ENCODE measurements around the gene NCK2. TPM values are rescaled to one million over a fixed set of nuclear protein-coding genes. Genes with fewer than 3 reads are reported as not detected.
"Not testable (repeated sequence)": the region's sequence is repeated elsewhere in the genome, so short reads cannot be mapped to it uniquely, and the experiment has no call there.

Gene NCK2
- total and polyA plus RNA-seq, 7 experiments from 2014 or later, result 30.8 to 134 (median 105) TPM

- Mint-ChIP-seq H3K4me1 (peaks cover 72 to 100% (median 95%) of the 10 kb centered on the region in 7 donors), H3K27ac (peak overlapping the region; percentile 80 to 99 (median 95)), H3K27me3 (no peaks in the 10 kb centered on the region), H3K4me3 (peak overlapping the region; percentile 53 to 99 (median 80)), H3K9me3 (peaks cover 0 to 5% (median 0%) of the 10 kb centered on the region in 11 donors), H3K36me3 (peaks cover 8 to 60% (median 39%) of the 10 kb centered on the region in 5 donors)
- no peaks in the 10 kb centered on the region for H3K27me3 ChIP-seq (ENCODE audit: control insufficient read depth in 2 of 2, insufficient read depth in 2 of 2, low read length in 2 of 2)
- intact Hi-C loops (cut with micrococcal nuclease), result loop anchor here (1.0 to 10.0 kb wide), 5 partner anchors 8 to 420 kb away; partner anchors contain the start of gene C2orf49 (in 1 of the 2)
- H3K9me3 ChIP-seq (ENCODE audit: control insufficient read depth in 2 of 3, low read length in 3 of 3), result no peaks in the 10 kb centered on the region
- DNase-seq (no peak), ATAC-seq (no peak)
- peaks cover 0 to 6% (median 0%) of the 10 kb centered on the region in 3 experiments for H3K36me3 ChIP-seq (ENCODE audit: control insufficient read depth in 2 of 3, insufficient read depth in 3 of 3, low read length in 3 of 3)
- ChIA-PET POLR2A (interaction anchor here (0.8 to 5.9 kb wide), 15 partner anchors 8 to 406 kb away, joined by 3 to 41 read pairs (median 5); partner anchors contain the start of gene NCK2), CTCF (interaction anchor here (0.8 to 1.9 kb wide), 5 partner anchors 8 to 28 kb away, joined by 3 to 6 read pairs (median 4); no protein-coding TSS in a partner anchor)
- peaks cover 92 to 94% of the 10 kb centered on the region in 2 donors for H3K4me1 ChIP-seq (ENCODE audit: control insufficient read depth in 2 of 2, insufficient read depth in 2 of 2, low read length in 2 of 2)
- H3K4me3 ChIP-seq (ENCODE audit: low read length), result peak overlapping the region; percentile 43
- H3K27ac ChIP-seq (ENCODE audit: low read depth, low read length), result peak overlapping the region; percentile 81
Measured at GRCh38 chr2:105754994-105755393, 10.3 kb downstream of the NCK2 start.

- Mint-ChIP-seq H3K36me3 (peaks cover 7 to 52% (median 32%) of the 10 kb centered on the region in 5 donors), H3K27ac (peak overlapping the region; percentile 80 to 99 (median 95)), H3K27me3 (no peaks in the 10 kb centered on the region), H3K4me1 (peaks cover 73 to 100% (median 95%) of the 10 kb centered on the region in 7 donors), H3K4me3 (peak overlapping the region; percentile 1 to 99 (median 80)), H3K9me3 (peaks cover 0 to 4% (median 0%) of the 10 kb centered on the region in 11 donors)
- H3K4me3 ChIP-seq (ENCODE audit: low read length), result peak overlapping the region; percentile 43
- H3K27me3 ChIP-seq (ENCODE audit: control insufficient read depth in 2 of 2, insufficient read depth in 2 of 2, low read length in 2 of 2), result no peaks in the 10 kb centered on the region
- H3K9me3 ChIP-seq (ENCODE audit: control insufficient read depth in 2 of 3, low read length in 3 of 3), result no peaks in the 10 kb centered on the region
- CTCF ChIA-PET, result interaction anchor here (0.5 to 1.9 kb wide), 8 partner anchors 9 to 179 kb away, joined by 3 to 5 read pairs (median 4); no protein-coding TSS in a partner anchor
- DNase-seq (peak in 6 of 9 donors; percentile 64 to 85 (median 77)), ATAC-seq (peak; percentile 87)
- peak overlapping the region; percentile 81 for H3K27ac ChIP-seq (ENCODE audit: low read depth, low read length)
- intact Hi-C loops (cut with micrococcal nuclease), result loop anchor here (2.0 to 10.0 kb wide), 3 partner anchors 17 to 421 kb away; partner anchors contain the start of gene C2orf49 (in 1 of the 2)
- peaks cover 92 to 94% of the 10 kb centered on the region in 2 donors for H3K4me1 ChIP-seq (ENCODE audit: control insufficient read depth in 2 of 2, insufficient read depth in 2 of 2, low read length in 2 of 2)
- POLR2A ChIA-PET, result interaction anchor here (0.6 to 5.9 kb wide), 12 partner anchors 9 to 349 kb away, joined by 3 to 41 read pairs (median 5); no protein-coding TSS in a partner anchor
- peaks cover 0 to 6% (median 0%) of the 10 kb centered on the region in 3 experiments for H3K36me3 ChIP-seq (ENCODE audit: control insufficient read depth in 2 of 3, insufficient read depth in 3 of 3, low read length in 3 of 3)
Measured at GRCh38 chr2:105755895-105756294, 11.2 kb downstream of the NCK2 start.

GRCh38 chr2:105756435-105756834, 11.7 kb downstream of the NCK2 start:
- peak overlapping the region; percentile 30 to 99 (median 80) for H3K4me3 Mint-ChIP-seq
- peaks cover 2 to 47% (median 29%) of the 10 kb centered on the region in 5 donors for H3K36me3 Mint-ChIP-seq
- Histone ChIP-seq H3K4me1 (ENCODE audit: control insufficient read depth in 2 of 2, insufficient read depth in 2 of 2, low read length in 2 of 2) (peaks cover 91 to 95% of the 10 kb centered on the region in 2 donors), H3K4me3 (ENCODE audit: low read length) (peak overlapping the region; percentile 2), H3K27me3 (ENCODE audit: control insufficient read depth in 2 of 2, insufficient read depth in 2 of 2, low read length in 2 of 2) (no peaks in the 10 kb centered on the region), H3K27ac (ENCODE audit: low read depth, low read length) (peak overlapping the region; percentile 81), H3K9me3 (ENCODE audit: control insufficient read depth in 2 of 3, low read length in 3 of 3) (no peaks in the 10 kb centered on the region), H3K36me3 (ENCODE audit: control insufficient read depth in 2 of 3, insufficient read depth in 3 of 3, low read length in 3 of 3) (peaks cover 0 to 3% (median 0%) of the 10 kb centered on the region in 3 experiments)
- peaks cover 73 to 100% (median 94%) of the 10 kb centered on the region in 7 donors for H3K4me1 Mint-ChIP-seq
- H3K27me3 Mint-ChIP-seq, result no peaks in the 10 kb centered on the region
- H3K9me3 Mint-ChIP-seq, result peaks cover 0 to under 1% (median 0%) of the 10 kb centered on the region in 11 donors
- intact Hi-C loops (cut with micrococcal nuclease), result loop anchor here (2.0 to 10.0 kb wide), 2 partner anchors 20 to 422 kb away; partner anchors contain the start of gene C2orf49 (in 1 of the 2)
- peak overlapping the region; percentile 80 to 99 (median 95) for H3K27ac Mint-ChIP-seq
- ChIA-PET POLR2A (interaction anchor here (0.6 to 5.9 kb wide), 9 partner anchors 10 to 350 kb away, joined by 3 to 41 read pairs (median 5); no protein-coding TSS in a partner anchor), CTCF (interaction anchor here (0.5 to 1.7 kb wide), 6 partner anchors 10 to 179 kb away, joined by 3 to 5 read pairs (median 4); no protein-coding TSS in a partner anchor)
- ATAC-seq, result no peak
- no peak for DNase-seq

- POLR2A ChIA-PET, result interaction anchor here (1.1 to 5.9 kb wide), 5 partner anchors 10 to 26 kb away, joined by 3 to 41 read pairs (median 9); no protein-coding TSS in a partner anchor
- intact Hi-C loops (cut with micrococcal nuclease), result loop anchor here (2.0 to 10.0 kb wide), 2 partner anchors 20 to 422 kb away; partner anchors contain the start of gene C2orf49 (in 1 of the 2)
Measured at GRCh38 chr2:105756865-105757264, 12.2 kb downstream of the NCK2 start.

GRCh38 chr2:105757433-105757832, 12.7 kb downstream of the NCK2 start:
- Mint-ChIP-seq H3K36me3 (peaks cover 0 to 43% (median 24%) of the 10 kb centered on the region in 5 donors), H3K4me1 (peaks cover 76 to 100% (median 94%) of the 10 kb centered on the region in 7 donors), H3K27ac (peak overlapping the region; percentile 80 to 99 (median 95)), H3K9me3 (no peaks in the 10 kb centered on the region), H3K4me3 (peak overlapping the region; percentile 24 to 99 (median 61)), H3K27me3 (no peaks in the 10 kb centered on the region)
- ChIA-PET POLR2A (interaction anchor here (0.7 to 5.9 kb wide), 7 partner anchors 11 to 252 kb away, joined by 3 to 41 read pairs (median 5); no protein-coding TSS in a partner anchor), CTCF (interaction anchor here (0.6 to 1.1 kb wide), 3 partner anchors 8 to 181 kb away, joined by 3 read pairs; no protein-coding TSS in a partner anchor)
- Histone ChIP-seq H3K9me3 (ENCODE audit: control insufficient read depth in 2 of 3, low read length in 3 of 3) (no peaks in the 10 kb centered on the region), H3K36me3 (ENCODE audit: control insufficient read depth in 2 of 3, insufficient read depth in 3 of 3, low read length in 3 of 3) (no peaks in the 10 kb centered on the region), H3K27ac (ENCODE audit: low read depth, low read length) (peak overlapping the region; percentile 81), H3K4me3 (ENCODE audit: low read length) (no peak overlapping the region), H3K4me1 (ENCODE audit: control insufficient read depth in 2 of 2, insufficient read depth in 2 of 2, low read length in 2 of 2) (peaks cover 91 to 95% of the 10 kb centered on the region in 2 donors), H3K27me3 (ENCODE audit: control insufficient read depth in 2 of 2, insufficient read depth in 2 of 2, low read length in 2 of 2) (no peaks in the 10 kb centered on the region)
- ATAC-seq (no peak), DNase-seq (no peak)
- intact Hi-C loops (cut with micrococcal nuclease), result loop anchor here (2.0 to 10.0 kb wide), 2 partner anchors 19 to 423 kb away; partner anchors contain the start of gene C2orf49 (in 1 of the 2)

More at GRCh38 chr2:105756865-105757264, 12.2 kb downstream of the NCK2 start:
- ATAC-seq; H3K4me3 ChIP-seq (ENCODE audit: low read length); H3K9me3 ChIP-seq (ENCODE audit: control insufficient read depth in 2 of 3, low read length in 3 of 3); H3K9me3 Mint-ChIP-seq; DNase-seq; H3K27me3 ChIP-seq (ENCODE audit: control insufficient read depth in 2 of 2, insufficient read depth in 2 of 2, low read length in 2 of 2); H3K27me3 Mint-ChIP-seq; H3K36me3 ChIP-seq (ENCODE audit: control insufficient read depth in 2 of 3, insufficient read depth in 3 of 3, low read length in 3 of 3): not testable (repeated sequence)
- CTCF ChIA-PET, result interaction anchor here (0.8 to 1.2 kb wide), 3 partner anchors 15 to 180 kb away, joined by 3 to 5 read pairs (median 4); no protein-coding TSS in a partner anchor
- peak overlapping the region; percentile 80 to 99 (median 95) for H3K27ac Mint-ChIP-seq
- Histone ChIP-seq H3K4me1 (ENCODE audit: control insufficient read depth in 2 of 2, insufficient read depth in 2 of 2, low read length in 2 of 2) (peaks cover 91 to 95% of the 10 kb centered on the region in 2 donors), H3K27ac (ENCODE audit: low read depth, low read length) (peak overlapping the region; percentile 81)
- H3K36me3 Mint-ChIP-seq, result peaks cover 0 to 43% (median 25%) of the 10 kb centered on the region in 5 donors
- H3K4me3 Mint-ChIP-seq, result peak overlapping the region; percentile 24 to 99 (median 61)
- peaks cover 73 to 100% (median 93%) of the 10 kb centered on the region in 7 donors for H3K4me1 Mint-ChIP-seq

- Mint-ChIP-seq H3K4me1 (peaks cover 70 to 100% (median 89%) of the 10 kb centered on the region in 7 donors), H3K27ac (peak overlapping the region; percentile 69 to 93 (median 92))
Measured at GRCh38 chr2:105760191-105760590, 15.5 kb downstream of the NCK2 start.

More at GRCh38 chr2:105760191-105760590, 15.5 kb downstream of the NCK2 start:
- no peak for DNase-seq
- Mint-ChIP-seq H3K36me3 (peaks cover 0 to 23% (median 19%) of the 10 kb centered on the region in 5 donors), H3K4me3 (peak overlapping the region; percentile 6 to 65 (median 53)), H3K9me3 (no peaks in the 10 kb centered on the region), H3K27me3 (no peaks in the 10 kb centered on the region)
- Histone ChIP-seq H3K36me3 (ENCODE audit: control insufficient read depth in 2 of 3, insufficient read depth in 3 of 3, low read length in 3 of 3) (no peaks in the 10 kb centered on the region), H3K9me3 (ENCODE audit: control insufficient read depth in 2 of 3, low read length in 3 of 3) (no peaks in the 10 kb centered on the region), H3K4me1 (ENCODE audit: control insufficient read depth in 2 of 2, insufficient read depth in 2 of 2, low read length in 2 of 2) (peaks cover 83 to 95% of the 10 kb centered on the region in 2 donors), H3K27ac (ENCODE audit: low read depth, low read length) (peak overlapping the region; percentile 55), H3K4me3 (ENCODE audit: low read length) (no peak overlapping the region), H3K27me3 (ENCODE audit: control insufficient read depth in 2 of 2, insufficient read depth in 2 of 2, low read length in 2 of 2) (no peaks in the 10 kb centered on the region)
- CTCF ChIA-PET, result no interaction called here
- intact Hi-C loops (cut with micrococcal nuclease), result no loop called here
- ATAC-seq, result no peak
- POLR2A ChIA-PET, result interaction anchor here (0.7 to 0.8 kb wide), 4 partner anchors 10 to 33 kb away, joined by 3 to 6 read pairs (median 4); no protein-coding TSS in a partner anchor
